Omental fat pad (tissue), 4 donors: ENCODE measurements around the gene LARGE1. TPM values are rescaled to one million over a fixed set of nuclear protein-coding genes. Genes with fewer than 3 reads are reported as not detected.
"Not testable (repeated sequence)": the region's sequence is repeated elsewhere in the genome, so short reads cannot be mapped to it uniquely, and the experiment has no call there.

ENCODE experiments used
- ATAC-seq: fragments of 150-250 bp; one replicate; pipeline ENCODE4 v1.9.1; 2016; ENCODE audit warnings: mild to moderate bottlenecking, moderate library complexity; ENCODE audit not compliant: low FRiP score
- DNase-seq: peaks from one replicate; pipeline ENCODE4 v3.0.0-alpha.2; 2019; ENCODE audit warnings: low spot score
- CTCF ChIP-seq, 3 donors: fragments of 450-650 bp; IDR thresholded peaks; one replicate each; pipeline ENCODE4 v1.5.1; 2016 to 2017; ENCODE audit warnings: antibody characterized with exemption in 3 of 3, mild to moderate bottlenecking in 3 of 3, moderate library complexity in 2 of 3
- total RNA-seq, 4 donors: library from RNA; depleted of rRNA; stranded (reverse); fragments of >200 nt; gene quantifications; one replicate each; pipeline ENCODE4 v1.1.0, GENCODE V29; 2016

LARGE1 gene
- total RNA-seq, 4 donors from 2014 or later: 16.5 to 31.2 (median 22.3) TPM

- no peak for TF ChIP-seq CTCF (IDR thresholded peaks at IDR 0.05)
- DNase-seq (no peak), ATAC-seq (no peak)
Observed at GRCh38 chr22:33575041-33575440, 345.2 kb downstream of the LARGE1 start.

- no peak for TF ChIP-seq CTCF (IDR thresholded peaks at IDR 0.05)
- ATAC-seq: no peak
- no peak for DNase-seq
Observed at GRCh38 chr22:33573479-33573878, 346.8 kb downstream of the LARGE1 start.

- no peak for DNase-seq
- no peak for TF ChIP-seq CTCF (IDR thresholded peaks at IDR 0.05)
- ATAC-seq: no peak
Observed at GRCh38 chr22:33572086-33572485, 348.2 kb downstream of the LARGE1 start.

GRCh38 chr22:33570110-33570509, 350.2 kb downstream of the LARGE1 start:
- ATAC-seq: no peak
- DNase-seq: no peak
- no peak for TF ChIP-seq CTCF (IDR thresholded peaks at IDR 0.05)

- TF ChIP-seq CTCF (IDR thresholded peaks at IDR 0.05): no peak
- ATAC-seq: no peak
- no peak for DNase-seq
Observed at GRCh38 chr22:33569559-33569958, 350.7 kb downstream of the LARGE1 start.

- no peak for TF ChIP-seq CTCF (IDR thresholded peaks at IDR 0.05)
- no peak for DNase-seq
- ATAC-seq: no peak
Observed at GRCh38 chr22:33569018-33569417, 351.3 kb downstream of the LARGE1 start.

- ATAC-seq, DNase-seq: not testable (repeated sequence)
Observed at GRCh38 chr22:33566495-33566894, 353.8 kb downstream of the LARGE1 start.

GRCh38 chr22:33565580-33565995, 354.7 kb downstream of the LARGE1 start:
- no peak for TF ChIP-seq CTCF (IDR thresholded peaks at IDR 0.05)
- no peak for ATAC-seq
- DNase-seq: no peak
